ENCODE results near the gene ADAMTS16.

ADAMTS16 gene

GRCh38 chr5:5275211-5275610 lies 135.1 kb downstream of the ADAMTS16 start:
- H3K36me3 ChIP-seq (ENCODE audit: insufficient read depth, low read length) = no peaks in the 10 kb centered on the region
- no peaks in the 10 kb centered on the region for H3K27me3 ChIP-seq (ENCODE audit: insufficient read depth, low read length)
- H3K4me1 ChIP-seq (ENCODE audit: insufficient read depth, low read length, severe bottlenecking) = no peaks in the 10 kb centered on the region
- H3K79me2 ChIP-seq (ENCODE audit: insufficient read depth, low read length) = no peaks in the 10 kb centered on the region
- H3K9me2 ChIP-seq (ENCODE audit: low read depth, low read length) = no peaks in the 10 kb centered on the region
- H3K27ac ChIP-seq (ENCODE audit: low read depth, low read length, poor library complexity, severe bottlenecking) = no peak overlapping the region
- H3K4me2 ChIP-seq (ENCODE audit: low read length) = no peak overlapping the region
- no peaks in the 10 kb centered on the region for H3K9me3 ChIP-seq (ENCODE audit: low read length)
- H3K4me3 ChIP-seq (ENCODE audit: low read depth, low read length, poor library complexity, severe bottlenecking) = no peak overlapping the region
- no peaks in the 10 kb centered on the region for H3F3A ChIP-seq (ENCODE audit: insufficient read depth, low read length)
- H4K20me1 ChIP-seq (ENCODE audit: insufficient read depth, low read length) = no peaks in the 10 kb centered on the region
- TF ChIP-seq, protein P1, sequence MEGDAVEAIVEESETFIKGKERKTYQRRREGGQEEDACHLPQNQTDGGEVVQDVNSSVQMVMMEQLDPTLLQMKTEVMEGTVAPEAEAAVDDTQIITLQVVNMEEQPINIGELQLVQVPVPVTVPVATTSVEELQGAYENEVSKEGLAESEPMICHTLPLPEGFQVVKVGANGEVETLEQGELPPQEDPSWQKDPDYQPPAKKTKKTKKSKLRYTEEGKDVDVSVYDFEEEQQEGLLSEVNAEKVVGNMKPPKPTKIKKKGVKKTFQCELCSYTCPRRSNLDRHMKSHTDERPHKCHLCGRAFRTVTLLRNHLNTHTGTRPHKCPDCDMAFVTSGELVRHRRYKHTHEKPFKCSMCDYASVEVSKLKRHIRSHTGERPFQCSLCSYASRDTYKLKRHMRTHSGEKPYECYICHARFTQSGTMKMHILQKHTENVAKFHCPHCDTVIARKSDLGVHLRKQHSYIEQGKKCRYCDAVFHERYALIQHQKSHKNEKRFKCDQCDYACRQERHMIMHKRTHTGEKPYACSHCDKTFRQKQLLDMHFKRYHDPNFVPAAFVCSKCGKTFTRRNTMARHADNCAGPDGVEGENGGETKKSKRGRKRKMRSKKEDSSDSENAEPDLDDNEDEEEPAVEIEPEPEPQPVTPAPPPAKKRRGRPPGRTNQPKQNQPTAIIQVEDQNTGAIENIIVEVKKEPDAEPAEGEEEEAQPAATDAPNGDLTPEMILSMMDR (IDR thresholded peaks at IDR 0.05; ENCODE audit: low read length) = no peak
- TF ChIP-seq EZH2 (IDR thresholded peaks at IDR 0.05; ENCODE audit: borderline replicate concordance, low read length) = no peak
- H2AFZ ChIP-seq (ENCODE audit: low read length) = no peak overlapping the region
- H3K9ac ChIP-seq (ENCODE audit: low read length) = no peak overlapping the region

GRCh38 chr5:5276430-5276829 lies 136.3 kb downstream of the ADAMTS16 start:
- Histone ChIP-seq H3K4me2 (ENCODE audit: low read length) (no peak overlapping the region), H3K9ac (ENCODE audit: low read length) (no peak overlapping the region), H3K4me3 (ENCODE audit: low read depth, low read length, poor library complexity, severe bottlenecking) (no peak overlapping the region), H2AFZ (ENCODE audit: low read length) (no peak overlapping the region), H3K27ac (ENCODE audit: low read depth, low read length, poor library complexity, severe bottlenecking) (no peak overlapping the region), H3K27me3 (ENCODE audit: insufficient read depth, low read length) (no peaks in the 10 kb centered on the region), H3K9me2 (ENCODE audit: low read depth, low read length) (no peaks in the 10 kb centered on the region), H3F3A (ENCODE audit: insufficient read depth, low read length) (no peaks in the 10 kb centered on the region), H3K4me1 (ENCODE audit: insufficient read depth, low read length, severe bottlenecking) (no peaks in the 10 kb centered on the region), H3K9me3 (ENCODE audit: low read length) (no peaks in the 10 kb centered on the region), H3K79me2 (ENCODE audit: insufficient read depth, low read length) (no peaks in the 10 kb centered on the region), H4K20me1 (ENCODE audit: insufficient read depth, low read length) (no peaks in the 10 kb centered on the region), H3K36me3 (ENCODE audit: insufficient read depth, low read length) (no peaks in the 10 kb centered on the region)
- TF ChIP-seq, protein P1 (IDR thresholded peaks at IDR 0.05; ENCODE audit: low read length) = no peak
- TF ChIP-seq EZH2 (IDR thresholded peaks at IDR 0.05; ENCODE audit: borderline replicate concordance, low read length) = no peak

- Histone ChIP-seq H3K4me3 (ENCODE audit: low read depth, low read length, poor library complexity, severe bottlenecking) (no peak overlapping the region), H4K20me1 (ENCODE audit: insufficient read depth, low read length) (no peaks in the 10 kb centered on the region), H3K27ac (ENCODE audit: low read depth, low read length, poor library complexity, severe bottlenecking) (no peak overlapping the region), H3K27me3 (ENCODE audit: insufficient read depth, low read length) (no peaks in the 10 kb centered on the region), H3F3A (ENCODE audit: insufficient read depth, low read length) (no peaks in the 10 kb centered on the region), H3K9me2 (ENCODE audit: low read depth, low read length) (no peaks in the 10 kb centered on the region), H3K79me2 (ENCODE audit: insufficient read depth, low read length) (no peaks in the 10 kb centered on the region), H3K9me3 (ENCODE audit: low read length) (no peaks in the 10 kb centered on the region), H2AFZ (ENCODE audit: low read length) (no peak overlapping the region), H3K4me1 (ENCODE audit: insufficient read depth, low read length, severe bottlenecking) (no peaks in the 10 kb centered on the region), H3K9ac (ENCODE audit: low read length) (no peak overlapping the region), H3K4me2 (ENCODE audit: low read length) (no peak overlapping the region), H3K36me3 (ENCODE audit: insufficient read depth, low read length) (no peaks in the 10 kb centered on the region)
- TF ChIP-seq EZH2 (IDR thresholded peaks at IDR 0.05; ENCODE audit: borderline replicate concordance, low read length) = no peak
These were observed 136.9 kb downstream of the ADAMTS16 start for GRCh38 chr5:5276951-5277517.

DNA sequence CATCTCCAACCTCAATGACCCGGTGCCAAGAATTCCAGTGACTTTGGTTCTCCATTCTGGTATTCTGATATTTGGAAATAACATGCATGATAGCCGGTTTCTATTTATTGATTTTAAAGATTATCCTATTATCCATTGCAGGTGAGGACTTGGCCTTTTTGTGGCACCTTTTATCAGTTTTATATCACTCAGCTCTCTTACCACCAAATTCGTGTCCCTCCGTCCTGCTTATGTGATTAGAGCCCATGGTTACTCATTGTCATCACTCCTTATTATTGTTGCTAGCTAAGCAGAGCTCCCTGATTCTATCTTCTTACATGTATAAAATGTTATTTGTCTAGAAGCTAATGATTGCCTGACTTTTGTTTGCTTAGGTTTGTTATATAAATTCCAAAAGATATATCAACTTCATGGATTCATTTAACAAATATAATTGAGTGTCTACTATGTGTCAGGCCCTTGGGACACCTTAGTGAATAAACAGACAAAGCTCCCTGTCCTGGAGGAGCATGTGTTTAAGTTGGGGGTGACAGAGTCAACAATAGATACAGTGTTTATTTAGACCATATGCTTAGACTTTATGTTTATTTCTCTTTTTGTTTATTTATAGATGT lies 138.2 kb downstream of the ADAMTS16 start:
- no peaks in the 10 kb centered on the region for H3K4me1 ChIP-seq (ENCODE audit: insufficient read depth, low read length, severe bottlenecking)
- no peak overlapping the region for H3K4me2 ChIP-seq (ENCODE audit: low read length)
- no peaks in the 10 kb centered on the region for H3F3A ChIP-seq (ENCODE audit: insufficient read depth, low read length)
- no peaks in the 10 kb centered on the region for H3K27me3 ChIP-seq (ENCODE audit: insufficient read depth, low read length)
- no peaks in the 10 kb centered on the region for H3K79me2 ChIP-seq (ENCODE audit: insufficient read depth, low read length)
- H2AFZ ChIP-seq (ENCODE audit: low read length) = no peak overlapping the region
- TF ChIP-seq, protein P1 (IDR thresholded peaks at IDR 0.05; ENCODE audit: low read length) = no peak
- no peak for TF ChIP-seq EZH2 (IDR thresholded peaks at IDR 0.05; ENCODE audit: borderline replicate concordance, low read length)
- H3K9me3 ChIP-seq (ENCODE audit: low read length) = peaks cover 2% of the 10 kb centered on the region; the same call in 1 of the 2 replicates
- no peaks in the 10 kb centered on the region for H4K20me1 ChIP-seq (ENCODE audit: insufficient read depth, low read length)
- no peaks in the 10 kb centered on the region for H3K36me3 ChIP-seq (ENCODE audit: insufficient read depth, low read length)
- H3K9ac ChIP-seq (ENCODE audit: low read length) = no peak overlapping the region
- H3K27ac ChIP-seq (ENCODE audit: low read depth, low read length, poor library complexity, severe bottlenecking) = no peak overlapping the region
- no peak overlapping the region for H3K4me3 ChIP-seq (ENCODE audit: low read depth, low read length, poor library complexity, severe bottlenecking)
- H3K9me2 ChIP-seq (ENCODE audit: low read depth, low read length) = no peaks in the 10 kb centered on the region
